Esophagus muscularis mucosa (tissue), 4 donors: ENCODE measurements around the gene TNFSF12. TPM values are rescaled to one million over a fixed set of nuclear protein-coding genes. Genes with fewer than 3 reads are reported as not detected.

ENCODE experiments used
- DNase-seq: peaks from one replicate; pipeline ENCODE4 v3.0.0-alpha.2; 2017; ENCODE audit errors: extremely low spot score
- H3K27ac ChIP-seq, 4 donors: fragments of 200-600 bp; sonication (generic); replicated peaks in 1 of 4; 1 replicate in 3 of 4; 2 replicates in 1 of 4; pipeline ENCODE4 v1.5.1; 2016 to 2019; ENCODE audit warnings: mild to moderate bottlenecking in 1 of 4
- H3K27me3 ChIP-seq, 4 donors: fragments of 200-600 bp; sonication (generic); one replicate each; pipeline versions ENCODE4 v1.5.1 to v1.6.0; 2016 to 2019
- H3K36me3 ChIP-seq, 4 donors: fragments of 200-600 bp; sonication (generic); one replicate each; pipeline ENCODE4 v1.5.1; 2016 to 2019
- H3K4me1 ChIP-seq, 4 donors: fragments of 200-600 bp; sonication (generic); one replicate each; pipeline ENCODE4 v1.5.1; 2016 to 2019
- H3K4me3 ChIP-seq, 4 donors: fragments of 200-600 bp; sonication (generic); 1 replicate in 2 of 4; 2 replicates in 2 of 4; pipeline ENCODE4 v1.5.1; 2016 to 2019; ENCODE audit warnings: mild to moderate bottlenecking in 4 of 4, moderate library complexity in 1 of 4
- H3K9me3 ChIP-seq, 4 donors: fragments of 200-600 bp; sonication (generic); 1 replicate in 3 of 4; 2 replicates in 1 of 4; pipeline ENCODE4 v1.5.1; 2016 to 2019
- CTCF ChIP-seq, 3 experiments: fragments of 200-600 bp in 2 of 3; fragments of 450-650 bp in 1 of 3; sonication (generic) in 2 of 3; IDR thresholded peaks; one replicate each; pipeline ENCODE4 v1.5.1; 2017 to 2019; ENCODE audit warnings: antibody characterized with exemption in 3 of 3, mild to moderate bottlenecking in 2 of 3, moderate library complexity in 1 of 3
- EP300 ChIP-seq: sonication (generic); formaldehyde crosslinking; IDR thresholded peaks from one replicate; pipeline ENCODE4 v1.6.1; 2017; ENCODE audit warnings: antibody characterized with exemption
- POLR2A ChIP-seq: fragments of 450-650 bp; IDR thresholded peaks from one replicate; pipeline ENCODE4 v1.6.1; 2017; ENCODE audit warnings: antibody characterized with exemption, moderate library complexity, mild to moderate bottlenecking, low read depth
- POLR2AphosphoS5 ChIP-seq, 2 donors: sonication (generic); formaldehyde crosslinking; IDR thresholded peaks; one replicate each; pipeline ENCODE4 v1.6.1; 2017; ENCODE audit warnings: antibody characterized with exemption in 2 of 2
- WGBS: methylation state at CpG from one replicate; pipeline ENCODE4 v1.1.5; 2018; 5-methylcytosine and 5-hydroxymethylcytosine counted together
- intact Hi-C: fragments of 100-400 bp; cut with DNase I; formaldehyde crosslinking; loops from one replicate; pipeline ENCODE4 v1.15.1; 2023
- total RNA-seq, 4 donors: library from RNA; depleted of rRNA; stranded (reverse); fragments of >200 nt; gene quantifications; one replicate each; pipeline versions ENCODE4 v1.1.0 to v1.2.1, GENCODE V29; 2016

The TNFSF12 gene
- total RNA-seq, 4 donors from 2014 or later = 102 to 136 (median 122) TPM

GRCh38 chr17:7572338-7572587, 23.4 kb downstream of the TNFSF12 start:
- no peaks in the 10 kb centered on the region for H3K27me3 ChIP-seq
- peaks cover 35 to 46% (median 42%) of the 10 kb centered on the region in 4 donors for H3K4me1 ChIP-seq
- TF ChIP-seq EP300 (no peak), POLR2AphosphoS5 (IDR thresholded peaks at IDR 0.05) (peak in 1 of 2 donors; percentile 98), POLR2A (peak; percentile 13), CTCF (IDR thresholded peaks at IDR 0.05) (no peak)
- no peaks in the 10 kb centered on the region for H3K9me3 ChIP-seq
- H3K27ac ChIP-seq = peak overlapping the region; percentile 94 to 100 (median 98)
- WGBS = 8% methylated on average over 4 of the region's 11 CpGs
- no peak for DNase-seq
- H3K4me3 ChIP-seq = peak overlapping the region; percentile 85 to 100 (median 98)
- H3K36me3 ChIP-seq = peaks cover 51 to 73% (median 70%) of the 10 kb centered on the region in 4 donors
- intact Hi-C loops = no loop called here

GRCh38 chr17:7572588-7573323, 23.9 kb downstream of the TNFSF12 start:
- H3K9me3 ChIP-seq = no peaks in the 10 kb centered on the region
- WGBS = 0% methylated on average over 27 of the region's 73 CpGs
- H3K4me1 ChIP-seq = peaks cover 35 to 50% (median 47%) of the 10 kb centered on the region in 4 donors
- peak overlapping the region; percentile 85 to 100 (median 98) for H3K4me3 ChIP-seq
- intact Hi-C loops = no loop called here
- DNase-seq = peak; percentile 100
- peak; percentile 95 to 99 for TF ChIP-seq POLR2AphosphoS5 (IDR thresholded peaks at IDR 0.05)
- no peak for TF ChIP-seq CTCF (IDR thresholded peaks at IDR 0.05)
- TF ChIP-seq EP300 = no peak
- TF ChIP-seq POLR2A = peak; percentile 97
- H3K36me3 ChIP-seq = peaks cover 51 to 73% (median 71%) of the 10 kb centered on the region in 4 donors
- H3K27ac ChIP-seq = peak overlapping the region; percentile 98 to 100 (median 100)
- H3K27me3 ChIP-seq = no peaks in the 10 kb centered on the region

- peaks cover 35 to 56% (median 53%) of the 10 kb centered on the region in 4 donors for H3K4me1 ChIP-seq
- intact Hi-C loops = no loop called here
- peaks cover 59 to 76% (median 74%) of the 10 kb centered on the region in 4 donors for H3K36me3 ChIP-seq
Measured at GRCh38 chr17:7573324-7574080, 24.6 kb downstream of the TNFSF12 start.

More at GRCh38 chr17:7573324-7574080, 24.6 kb downstream of the TNFSF12 start:
- Histone ChIP-seq H3K9me3 (no peaks in the 10 kb centered on the region), H3K27ac (peak overlapping the region; percentile 98 to 100 (median 100)), H3K27me3 (no peaks in the 10 kb centered on the region), H3K4me3 (peak overlapping the region; percentile 85 to 100 (median 98))
- 0% methylated on average over 22 of the region's 71 CpGs for WGBS
- TF ChIP-seq POLR2A (no peak), POLR2AphosphoS5 (IDR thresholded peaks at IDR 0.05) (peak; percentile 86 to 97), CTCF (IDR thresholded peaks at IDR 0.05) (no peak)
- peak; percentile 98 for DNase-seq
